Liver (tissue), 3 donors: ENCODE measurements around the gene CCT2.

Experiments used
- CTCF ChIP-seq: fragments of 150-350 bp; IDR thresholded peaks from 2 replicates; pipeline ENCODE4 v1.5.1; 2017; ENCODE audit warnings: improper control_type of control experiment, low read depth, low read length; ENCODE audit not compliant: missing input control
- GABPA ChIP-seq, 2 donors: IDR thresholded peaks in 1 of 2; conservative IDR thresholded peaks in 1 of 2; 2 replicates each; pipeline ENCODE4 v1.6.1; 2016; ENCODE audit warnings: antibody characterized with exemption in 2 of 2, mild to moderate bottlenecking in 1 of 2, moderate library complexity in 1 of 2
- JUND ChIP-seq, 2 donors: IDR thresholded peaks; 2 replicates each; pipeline ENCODE4 v1.6.1; 2016; ENCODE audit warnings: antibody characterized with exemption in 2 of 2
- TAF1 ChIP-seq: conservative IDR thresholded peaks from 2 replicates; pipeline ENCODE4 v1.6.1; 2016; ENCODE audit warnings: antibody characterized with exemption, mild to moderate bottlenecking
- YY1 ChIP-seq: IDR thresholded peaks from 2 replicates; pipeline ENCODE4 v1.6.1; 2016; ENCODE audit warnings: antibody characterized with exemption, mild to moderate bottlenecking
- donor health status: healthy.
- donor health status: healthy.

- TF ChIP-seq CTCF = no peak
- no peak for TF ChIP-seq JUND (IDR thresholded peaks at IDR 0.05)
- no peak for TF ChIP-seq TAF1
- no peak for TF ChIP-seq YY1
- TF ChIP-seq GABPA (IDR thresholded peaks at IDR 0.05 in 1 of 2, conservative IDR thresholded peaks at IDR 0.05 in 1 of 2) = no peak
Observed at GRCh38 chr12:69579029-69579428, 6.2 kb upstream of the CCT2 start.
